ENCODE results near the gene MGRN1. TPM values are rescaled to one million over a fixed set of nuclear protein-coding genes. Genes with fewer than 3 reads are reported as not detected.
A peak's percentile ranks its signal among the peaks of the same experiment; 100 is the strongest.

MGRN1 gene
- total RNA-seq, 1 donor from 2014 or later = 104 TPM

GRCh38 chr16:4675864-4676786 lies 51.5 kb downstream of the MGRN1 start:
- DNase-seq (ENCODE audit: low spot score) = no peak

DNA sequence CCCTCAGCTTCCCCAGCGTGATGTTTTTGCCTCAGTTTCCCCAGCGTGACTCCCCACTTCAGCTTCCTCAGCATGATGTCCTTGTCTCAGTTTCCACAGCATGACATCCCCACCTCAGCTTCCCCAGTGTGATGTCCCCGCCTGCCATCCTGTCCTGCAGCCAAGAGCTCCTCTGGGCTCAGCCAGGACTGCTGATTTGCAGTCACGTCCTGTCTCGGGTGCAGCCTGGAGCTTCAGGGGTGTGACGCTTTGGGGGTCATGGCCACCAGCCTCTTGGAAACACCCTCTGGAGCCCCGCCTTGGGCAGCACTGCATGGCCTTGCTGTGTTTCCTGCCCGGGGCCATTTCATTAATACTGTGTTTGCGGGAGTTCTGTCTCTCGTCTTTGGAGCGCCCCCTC lies 52.2 kb downstream of the MGRN1 start:
- DNase-seq (ENCODE audit: low spot score) = no peak

GRCh38 chr16:4677390-4677789 lies 52.8 kb downstream of the MGRN1 start:
- no peak for DNase-seq (ENCODE audit: low spot score)

GRCh38 chr16:4677994-4678393 lies 53.4 kb downstream of the MGRN1 start:
- DNase-seq (ENCODE audit: low spot score) = no peak

DNA sequence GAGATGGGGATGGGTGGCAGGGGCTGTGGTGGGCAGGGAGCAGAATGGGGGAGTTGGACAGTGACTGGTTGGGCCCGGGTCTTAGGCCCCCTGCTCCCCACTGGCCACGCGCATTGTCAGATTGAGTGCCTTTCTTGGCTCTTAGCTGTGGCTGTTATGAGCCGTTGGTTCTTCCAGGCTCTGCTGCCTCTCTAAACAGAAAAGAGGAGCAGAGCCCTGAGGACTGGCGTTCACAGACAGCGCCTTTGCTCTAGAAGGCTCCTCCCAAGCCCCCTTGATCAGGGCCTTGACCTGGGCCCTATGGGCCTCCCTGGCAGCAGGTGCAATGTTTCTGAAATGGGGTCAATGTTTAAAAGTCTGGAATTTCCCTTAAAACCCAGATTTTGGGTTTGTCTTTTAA lies 54.0 kb downstream of the MGRN1 start:
- DNase-seq (ENCODE audit: low spot score) = no peak

GRCh38 chr16:4679156-4679849 lies 54.7 kb downstream of the MGRN1 start:
- no peak for DNase-seq (ENCODE audit: low spot score)

- peak; percentile 89 for DNase-seq (ENCODE audit: low spot score)
Measured at GRCh38 chr16:4679850-4680636, 55.4 kb downstream of the MGRN1 start.

GRCh38 chr16:4680673-4681470 lies 56.2 kb downstream of the MGRN1 start:
- no peak for DNase-seq (ENCODE audit: low spot score)

GRCh38 chr16:4681471-4682083 lies 57.0 kb downstream of the MGRN1 start:
- no peak for DNase-seq (ENCODE audit: low spot score)

DNA sequence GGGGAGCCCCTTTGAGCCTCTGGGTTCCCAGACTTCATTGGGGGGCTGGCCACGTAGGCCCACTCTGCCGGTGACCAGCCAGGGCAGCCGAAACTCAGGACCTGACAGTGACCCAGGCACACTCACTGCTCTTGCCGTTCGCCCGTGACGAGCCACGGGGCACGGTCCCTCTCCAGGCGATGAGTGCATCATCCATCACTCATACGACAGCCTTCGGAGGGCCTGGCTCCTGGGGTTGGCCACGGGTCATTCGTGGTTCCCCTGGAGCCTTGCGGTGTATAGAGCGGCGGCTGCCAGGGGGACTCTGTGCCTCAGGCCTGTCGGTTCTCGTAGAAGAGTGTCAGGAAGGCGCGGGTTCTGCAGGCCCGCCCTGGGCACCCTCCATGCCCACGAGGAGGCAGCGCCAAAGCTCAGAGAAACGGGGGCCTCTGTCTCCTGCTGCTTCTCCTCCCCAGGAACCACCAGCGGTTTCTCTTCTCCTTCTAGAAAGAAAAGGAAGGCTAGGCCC lies 57.5 kb downstream of the MGRN1 start:
- DNase-seq (ENCODE audit: low spot score) = no peak

DNA sequence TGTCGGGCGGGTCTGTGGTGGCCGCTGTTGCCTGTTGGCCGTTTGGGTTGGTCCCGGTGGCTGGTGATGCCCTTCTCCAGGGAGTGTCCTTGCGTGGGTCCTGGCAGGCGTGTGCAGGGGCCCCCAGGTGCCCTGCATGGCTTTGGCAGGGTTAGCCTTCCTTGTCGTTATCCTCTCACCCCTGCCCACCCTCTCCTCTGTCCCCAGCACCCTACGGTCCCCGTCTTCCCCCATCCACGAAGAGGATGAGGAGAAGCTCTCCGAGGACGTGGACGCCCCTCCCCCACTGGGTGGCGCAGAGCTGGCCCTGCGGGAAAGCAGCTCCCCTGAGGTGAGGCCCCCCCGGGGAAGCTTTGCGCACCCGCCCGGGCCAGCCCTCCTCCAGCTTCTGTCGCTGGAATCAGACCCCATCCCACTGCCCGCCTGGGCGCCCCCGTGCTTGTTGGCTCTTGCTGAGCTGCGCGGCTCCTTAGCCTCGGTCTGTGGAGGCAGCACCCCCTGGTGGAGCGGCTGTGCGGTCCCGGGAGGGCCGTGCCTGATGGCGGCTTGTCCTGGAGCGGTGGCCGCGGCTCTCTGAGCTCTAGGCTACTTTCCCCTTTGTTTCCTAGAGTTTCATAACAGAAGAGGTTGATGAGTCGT lies 58.1 kb downstream of the MGRN1 start:
- DNase-seq (ENCODE audit: low spot score) = no peak

DNA sequence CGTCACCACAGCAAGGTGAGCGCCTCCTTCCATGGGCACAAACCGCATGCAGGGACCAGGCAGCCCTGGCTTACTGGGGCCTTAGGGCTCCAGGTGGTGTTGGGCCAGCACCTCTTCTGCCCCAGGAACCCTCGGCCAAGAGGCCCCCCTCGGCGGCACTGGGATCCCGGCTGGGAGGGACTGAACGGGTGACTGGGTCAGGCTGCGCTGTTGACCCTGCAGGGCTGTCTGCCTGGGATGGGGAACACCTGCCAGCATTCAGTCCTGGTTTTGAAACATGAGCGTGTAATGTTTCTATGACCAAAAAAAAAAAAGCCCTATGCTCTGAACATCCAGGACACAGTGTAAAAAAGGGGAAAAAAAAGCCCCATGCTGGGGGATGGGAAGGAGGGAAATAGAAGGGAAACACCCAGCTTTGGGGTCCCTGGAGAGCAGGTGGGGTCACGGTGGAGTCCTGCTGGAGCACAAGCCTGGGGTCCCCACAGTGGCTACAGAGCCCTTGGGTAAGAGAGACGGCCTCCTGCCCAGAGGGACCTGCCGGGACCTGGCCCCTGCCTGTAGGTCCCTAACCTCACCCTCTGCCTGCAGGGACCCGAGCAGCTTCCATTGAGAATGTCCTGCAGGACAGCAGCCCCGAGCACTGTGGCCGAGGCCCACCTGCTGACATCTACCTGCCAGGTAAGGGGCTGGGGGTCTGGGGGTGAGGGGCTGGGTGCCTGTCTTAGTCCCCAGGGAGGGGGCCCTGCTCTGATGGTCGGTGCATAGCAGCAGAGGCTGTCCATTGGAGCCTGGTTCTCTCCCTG lies 58.8 kb downstream of the MGRN1 start:
- no peak for DNase-seq (ENCODE audit: low spot score)

GRCh38 chr16:4684058-4684715 lies 59.6 kb downstream of the MGRN1 start:
- DNase-seq (ENCODE audit: low spot score) = no peak

GRCh38 chr16:4684763-4685162 lies 60.1 kb downstream of the MGRN1 start:
- no peak for DNase-seq (ENCODE audit: low spot score)

DNA sequence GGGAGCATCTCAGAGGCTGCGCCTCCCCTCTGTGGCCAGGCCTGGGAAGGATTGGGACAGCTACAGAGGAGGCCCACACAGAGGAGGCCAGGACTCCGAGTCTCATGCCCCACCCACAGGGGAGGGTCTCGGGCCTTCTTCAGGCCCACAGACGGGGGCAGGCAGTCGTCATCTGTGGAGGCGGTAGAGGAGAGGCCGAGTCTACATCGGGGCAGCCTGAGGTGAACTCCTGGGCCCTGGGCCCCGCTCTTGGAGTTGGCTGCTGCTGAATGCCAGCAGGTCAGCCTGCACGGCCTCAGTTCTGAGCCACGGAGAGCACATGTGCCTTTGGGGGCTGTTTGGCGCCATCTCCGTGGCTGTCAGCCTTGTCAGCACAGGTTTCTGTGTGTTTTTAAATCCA lies 60.7 kb downstream of the MGRN1 start:
- DNase-seq (ENCODE audit: low spot score) = no peak

GRCh38 chr16:4685776-4686496 lies 61.3 kb downstream of the MGRN1 start:
- DNase-seq (ENCODE audit: low spot score) = peak; percentile 35

DNA sequence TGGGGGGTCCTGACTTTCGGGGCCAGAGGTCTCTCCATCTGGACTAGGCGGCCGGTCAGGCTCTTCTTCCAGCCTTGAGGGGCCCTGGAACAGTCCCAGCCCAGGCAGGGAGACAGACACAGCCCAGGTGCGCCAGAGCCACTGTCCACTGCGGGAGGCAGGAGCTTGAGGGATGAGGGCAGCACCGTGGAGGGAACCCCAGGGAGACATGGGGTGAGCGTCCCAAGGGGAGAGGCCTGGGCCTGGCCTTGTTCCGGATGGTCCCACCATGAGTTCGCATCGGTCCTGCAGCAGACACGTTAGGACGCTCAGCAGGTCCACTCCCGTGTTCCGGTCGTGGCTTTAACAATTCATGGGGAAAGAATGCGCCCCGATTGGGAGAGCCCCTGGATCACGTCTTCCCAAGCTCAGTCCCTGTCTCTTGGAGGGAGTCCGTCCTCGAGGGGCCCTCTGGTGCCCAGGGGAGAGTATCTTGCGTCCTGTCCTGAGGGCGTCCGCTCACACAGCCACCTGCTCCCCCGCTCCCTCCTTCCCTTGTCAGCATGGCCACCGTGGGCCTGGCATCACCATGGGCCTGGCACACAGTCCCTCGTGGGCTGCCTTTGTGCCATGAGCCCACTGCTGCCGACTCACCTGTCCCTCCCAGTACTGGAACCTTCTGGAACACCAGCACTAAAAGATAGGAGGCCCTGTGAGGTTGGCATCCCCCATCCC lies 62.0 kb downstream of the MGRN1 start:
- peak; percentile 39 for DNase-seq (ENCODE audit: low spot score)

DNA sequence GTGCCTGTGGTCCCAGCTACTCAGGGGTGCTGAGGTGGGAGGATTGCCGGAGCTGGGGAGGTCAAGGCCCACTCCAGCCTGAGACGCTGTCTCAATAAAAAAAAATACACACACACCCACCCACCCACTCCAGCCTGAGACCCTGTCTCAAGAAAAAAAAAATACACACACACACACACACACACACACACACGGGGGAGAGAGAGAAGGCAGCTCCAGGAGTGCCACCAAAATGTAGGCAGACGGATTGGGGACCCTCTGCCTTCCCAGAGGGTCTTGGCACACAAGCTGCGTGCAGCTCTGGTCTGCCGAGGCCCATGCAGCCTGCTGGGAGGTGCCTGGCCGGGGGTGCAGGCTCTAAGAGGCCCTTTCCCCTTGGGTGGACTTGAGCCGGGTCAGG lies 62.8 kb downstream of the MGRN1 start:
- no peak for DNase-seq (ENCODE audit: low spot score)

Data from ureter (tissue), 1 donor.